HG02938 (cell line): ENCODE measurements around the gene ZNF468.
A peak's percentile ranks its signal among the peaks of the same experiment; 100 is the strongest.
"Not testable (repeated sequence)": the region's sequence is repeated elsewhere in the genome, so short reads cannot be mapped to it uniquely, and the experiment has no call there.

Experiments
- ATAC-seq: cut with Tn5 transposase; IDR thresholded peaks from one replicate; pipeline ENCODE4 v1.9.1; 2021; ENCODE audit warnings: mild to moderate bottlenecking, moderate library complexity; ENCODE audit not compliant: unreplicated experiment

The ZNF468 gene

GRCh38 chr19:52829866-52830265 lies 27.6 kb downstream of the ZNF468 start:
- not testable (repeated sequence) for ATAC-seq

GRCh38 chr19:52825765-52826164 lies 31.7 kb downstream of the ZNF468 start:
- no peak for ATAC-seq

- no peak for ATAC-seq
Measured at GRCh38 chr19:52823676-52824075, 33.7 kb downstream of the ZNF468 start.

GRCh38 chr19:52821204-52821960 lies 36.0 kb downstream of the ZNF468 start, which contains the start of gene ZNF28:
ZNF28 (minus strand) TSS chr19:52821633; CDS start chr19:52817958, 3,675 bp downstream.
- ATAC-seq, result peak; percentile 79

GRCh38 chr19:52820472-52821203 lies 36.8 kb downstream of the ZNF468 start:
- not testable (repeated sequence) for ATAC-seq

- ATAC-seq, result no peak
Measured at GRCh38 chr19:52809801-52810200, 47.6 kb downstream of the ZNF468 start.

- not testable (repeated sequence) for ATAC-seq
Measured at GRCh38 chr19:52799950-52800640, 57.3 kb downstream of the ZNF468 start.

- ATAC-seq, result no peak
Measured at GRCh38 chr19:52789440-52789839, 68.0 kb downstream of the ZNF468 start.
